Aortic smooth muscle cell (primary cell): Measurements from ENCODE around the gene PRDM4. TPM values are rescaled to one million over a fixed set of nuclear protein-coding genes. Genes with fewer than 3 reads are reported as not detected.

Experiments used
- total RNA-seq: library from RNA; depleted of rRNA; stranded (reverse); fragments of >200 nt; gene quantifications from 2 replicates; pipeline ENCODE4 v1.2.3, GENCODE V29; 2014

PRDM4 gene, protein sequence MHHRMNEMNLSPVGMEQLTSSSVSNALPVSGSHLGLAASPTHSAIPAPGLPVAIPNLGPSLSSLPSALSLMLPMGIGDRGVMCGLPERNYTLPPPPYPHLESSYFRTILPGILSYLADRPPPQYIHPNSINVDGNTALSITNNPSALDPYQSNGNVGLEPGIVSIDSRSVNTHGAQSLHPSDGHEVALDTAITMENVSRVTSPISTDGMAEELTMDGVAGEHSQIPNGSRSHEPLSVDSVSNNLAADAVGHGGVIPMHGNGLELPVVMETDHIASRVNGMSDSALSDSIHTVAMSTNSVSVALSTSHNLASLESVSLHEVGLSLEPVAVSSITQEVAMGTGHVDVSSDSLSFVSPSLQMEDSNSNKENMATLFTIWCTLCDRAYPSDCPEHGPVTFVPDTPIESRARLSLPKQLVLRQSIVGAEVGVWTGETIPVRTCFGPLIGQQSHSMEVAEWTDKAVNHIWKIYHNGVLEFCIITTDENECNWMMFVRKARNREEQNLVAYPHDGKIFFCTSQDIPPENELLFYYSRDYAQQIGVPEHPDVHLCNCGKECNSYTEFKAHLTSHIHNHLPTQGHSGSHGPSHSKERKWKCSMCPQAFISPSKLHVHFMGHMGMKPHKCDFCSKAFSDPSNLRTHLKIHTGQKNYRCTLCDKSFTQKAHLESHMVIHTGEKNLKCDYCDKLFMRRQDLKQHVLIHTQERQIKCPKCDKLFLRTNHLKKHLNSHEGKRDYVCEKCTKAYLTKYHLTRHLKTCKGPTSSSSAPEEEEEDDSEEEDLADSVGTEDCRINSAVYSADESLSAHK
- 18.1 and 19.6 TPM in 2 replicates for total RNA-seq

DNA sequence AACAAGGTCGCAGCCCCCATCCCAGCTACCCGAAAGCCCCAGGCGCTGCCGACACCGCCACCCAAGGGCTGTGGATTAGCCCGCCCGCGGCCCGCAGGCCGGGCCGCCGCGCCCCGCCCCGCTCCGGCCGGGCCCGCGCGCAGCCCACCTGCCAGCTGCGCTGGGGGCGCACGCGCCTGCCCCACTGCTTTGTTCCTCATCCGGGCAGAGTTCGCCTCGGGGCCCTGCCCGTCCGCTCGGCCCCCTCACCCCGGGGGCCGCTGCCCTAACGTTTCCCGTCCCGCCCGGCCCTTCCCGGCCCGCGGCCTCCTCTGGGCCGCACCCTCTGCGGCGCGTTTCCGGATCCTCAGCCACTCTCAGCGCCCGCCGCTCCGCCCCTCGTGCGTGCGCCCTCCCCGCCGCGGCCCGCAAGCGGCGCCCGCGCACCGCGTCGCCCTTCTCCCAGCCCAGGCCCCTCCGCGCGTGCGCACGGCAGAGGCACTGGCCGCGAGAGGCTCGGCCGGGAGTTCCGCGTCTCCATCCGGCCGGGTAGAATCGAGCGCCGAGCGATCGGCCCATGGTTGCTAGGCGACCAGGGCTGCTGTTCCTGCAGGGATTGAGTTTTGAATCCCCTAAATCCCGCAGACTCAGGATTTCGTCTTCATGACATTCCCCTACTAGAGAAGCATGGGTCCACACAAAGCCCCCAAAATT is at the start of gene PRDM4:
Gene PRDM4 (minus strand): TSS at position 329 of the 693 bp plus-strand sequence. CDS start 622 bp downstream, outside the sequence.

DNA sequence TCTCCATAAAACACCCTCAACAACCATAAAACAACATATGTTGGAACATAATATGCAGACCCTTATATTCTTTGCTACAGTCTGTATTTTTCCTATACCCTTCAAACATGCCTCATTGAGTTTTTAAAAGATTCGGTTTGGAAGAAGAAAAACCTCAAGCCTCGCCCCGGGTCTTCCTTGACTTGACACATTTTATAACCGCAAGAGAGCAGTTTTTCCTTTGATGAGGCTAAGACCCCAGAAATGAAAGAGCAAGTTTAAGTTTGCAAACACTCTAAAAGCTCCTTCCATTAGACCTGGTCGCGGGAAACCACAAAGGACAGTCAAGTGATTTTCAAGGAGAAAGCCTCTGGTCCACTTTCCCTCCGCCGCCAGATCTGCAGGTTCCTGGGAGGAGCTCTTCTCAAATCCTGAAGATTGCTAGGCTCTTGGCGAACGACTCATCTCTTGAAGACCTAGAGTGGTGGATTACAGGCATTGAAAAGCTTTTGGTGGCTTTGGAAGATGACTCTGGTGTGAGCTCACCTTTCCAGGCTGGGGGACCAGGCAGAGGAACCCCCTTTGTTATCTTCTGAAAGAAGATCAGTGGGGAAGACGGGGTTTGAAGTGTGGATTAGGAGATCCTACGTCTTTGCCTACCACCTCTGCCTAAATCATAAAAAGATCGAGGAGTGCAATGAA is 13.6 kb upstream of the PRDM4 start, which contains the start of gene ASCL4:
Gene ASCL4 (plus strand): TSS at position 356 of the 681 bp plus-strand sequence. CDS start 515 bp downstream, outside the sequence.

DNA sequence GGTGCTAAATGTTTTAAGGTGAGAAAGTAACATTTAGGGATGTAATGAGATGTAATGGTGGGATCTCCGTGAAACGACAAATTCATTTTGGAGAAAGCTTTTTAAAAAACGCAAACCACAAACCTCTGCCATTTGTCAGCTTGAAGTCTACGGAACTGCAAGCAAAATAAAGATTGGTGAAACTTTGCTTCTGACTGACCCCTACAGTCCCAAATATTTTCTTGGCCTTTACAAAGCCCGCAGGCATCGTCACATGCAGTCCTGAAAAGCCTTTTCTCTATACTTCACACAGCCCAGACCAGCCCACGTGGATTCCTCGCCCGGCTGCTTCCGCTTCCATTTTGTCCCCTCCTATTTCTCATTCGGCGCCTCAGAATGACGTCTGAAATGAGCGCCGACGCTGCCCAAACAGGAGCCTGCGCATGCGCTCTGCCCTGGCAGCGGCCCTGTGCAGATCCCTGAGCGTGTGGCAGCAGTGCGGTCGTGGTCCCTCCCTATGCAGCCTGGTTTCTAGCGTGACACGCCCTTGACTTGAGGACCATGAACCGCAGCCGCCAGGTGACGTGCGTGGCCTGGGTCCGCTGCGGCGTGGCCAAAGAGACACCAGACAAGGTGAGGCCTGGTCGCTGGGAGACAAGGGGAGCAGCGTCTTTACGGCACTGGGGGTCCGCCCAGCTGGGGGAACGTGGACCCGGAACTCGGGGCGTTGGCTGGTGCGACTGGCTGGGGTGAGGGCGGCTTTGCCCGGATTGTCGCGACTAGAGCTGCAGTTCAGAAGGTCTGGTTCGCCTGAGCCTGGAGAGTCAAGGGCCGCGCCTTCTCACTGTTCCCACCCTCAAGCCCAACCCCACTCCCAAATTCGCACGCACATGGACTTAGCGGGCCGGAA is 75.3 kb downstream of the PRDM4 start, which contains the start of gene PWP1:
Gene PWP1 (plus strand): TSS at position 440 of the 889 bp plus-strand sequence. CDS start 101 bp downstream, at position 541.

Other genes starting within 250 kb of the PRDM4 start
- gene PWP1, start 75.3 kb downstream of the PRDM4 start, total RNA-seq = 102 and 121 TPM in 2 replicates
- gene ASCL4, start 13.6 kb upstream of the PRDM4 start, total RNA-seq = not detected in 2 replicates